ENCODE data around the gene ADAMTSL3.

ADAMTSL3 gene

DNA sequence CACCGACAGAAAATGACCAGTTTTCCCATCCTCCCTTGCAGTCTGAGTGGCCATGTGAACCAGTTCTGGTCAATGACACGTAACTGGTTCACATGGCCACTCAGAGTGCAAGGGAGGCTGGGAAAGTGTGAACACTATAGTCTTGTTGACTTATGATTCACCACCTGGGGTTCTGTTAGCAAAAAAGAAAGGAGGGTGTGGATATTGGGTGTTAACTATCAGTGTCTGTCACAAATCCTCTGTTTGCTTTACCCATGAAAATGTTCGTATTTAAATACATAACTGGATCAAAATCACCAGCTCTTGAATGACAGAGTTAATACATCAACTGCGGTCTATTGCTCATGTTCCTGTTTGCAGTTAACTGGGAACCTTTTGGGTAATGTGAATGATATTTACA is 92.3 kb downstream of the ADAMTSL3 start:
- TF ChIP-seq, protein P1, sequence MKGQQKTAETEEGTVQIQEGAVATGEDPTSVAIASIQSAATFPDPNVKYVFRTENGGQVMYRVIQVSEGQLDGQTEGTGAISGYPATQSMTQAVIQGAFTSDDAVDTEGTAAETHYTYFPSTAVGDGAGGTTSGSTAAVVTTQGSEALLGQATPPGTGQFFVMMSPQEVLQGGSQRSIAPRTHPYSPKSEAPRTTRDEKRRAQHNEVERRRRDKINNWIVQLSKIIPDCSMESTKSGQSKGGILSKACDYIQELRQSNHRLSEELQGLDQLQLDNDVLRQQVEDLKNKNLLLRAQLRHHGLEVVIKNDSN (IDR thresholded peaks at IDR 0.05): no peak
- no peak for TF ChIP-seq ZBTB7A (IDR thresholded peaks at IDR 0.05; ENCODE audit: low read depth)

DNA sequence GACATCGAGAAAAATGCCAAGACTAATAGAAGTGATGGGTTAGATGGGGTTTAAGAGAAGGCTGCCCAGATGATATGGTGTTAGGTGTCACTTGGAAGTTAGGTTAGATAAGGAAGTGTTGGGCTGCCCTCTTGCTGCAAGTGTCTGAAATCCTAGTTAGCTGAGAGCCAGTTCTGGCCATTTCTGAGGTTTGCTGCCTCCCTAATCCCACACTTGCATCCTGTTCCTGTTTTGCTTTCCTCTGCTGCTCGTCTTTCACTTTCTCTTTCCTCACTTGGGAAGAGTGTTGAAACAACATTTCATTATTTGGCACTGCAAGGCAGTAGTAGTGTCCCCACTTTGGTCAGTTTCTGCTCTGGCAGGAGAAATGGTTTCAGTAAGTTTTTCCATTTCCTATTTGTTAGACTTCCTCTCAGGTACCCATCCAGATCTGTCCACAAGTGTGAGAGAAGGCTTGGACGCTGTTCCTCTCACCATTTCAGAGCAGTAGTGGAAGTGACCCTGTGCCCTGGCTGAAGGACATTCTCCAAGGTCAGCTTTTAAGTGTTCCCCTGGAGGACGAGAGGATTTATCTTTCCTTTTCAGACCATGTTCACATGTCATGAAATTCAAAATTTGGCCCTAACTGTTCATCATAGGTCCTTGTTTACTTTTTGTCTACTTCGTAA is 93.3 kb downstream of the ADAMTSL3 start:
- TF ChIP-seq NFIC (IDR thresholded peaks at IDR 0.05) (no peak), EGR1 (IDR thresholded peaks at IDR 0.05) (no peak), CEBPB (IDR thresholded peaks at IDR 0.05) (no peak), RAD21 (IDR thresholded peaks at IDR 0.05; ENCODE audit: low read depth) (peak; percentile 56; the same call in 1 of the 2 replicates), TCF12 (IDR thresholded peaks at IDR 0.05; ENCODE audit: low read depth) (no peak)
- TF ChIP-seq, protein P2, sequence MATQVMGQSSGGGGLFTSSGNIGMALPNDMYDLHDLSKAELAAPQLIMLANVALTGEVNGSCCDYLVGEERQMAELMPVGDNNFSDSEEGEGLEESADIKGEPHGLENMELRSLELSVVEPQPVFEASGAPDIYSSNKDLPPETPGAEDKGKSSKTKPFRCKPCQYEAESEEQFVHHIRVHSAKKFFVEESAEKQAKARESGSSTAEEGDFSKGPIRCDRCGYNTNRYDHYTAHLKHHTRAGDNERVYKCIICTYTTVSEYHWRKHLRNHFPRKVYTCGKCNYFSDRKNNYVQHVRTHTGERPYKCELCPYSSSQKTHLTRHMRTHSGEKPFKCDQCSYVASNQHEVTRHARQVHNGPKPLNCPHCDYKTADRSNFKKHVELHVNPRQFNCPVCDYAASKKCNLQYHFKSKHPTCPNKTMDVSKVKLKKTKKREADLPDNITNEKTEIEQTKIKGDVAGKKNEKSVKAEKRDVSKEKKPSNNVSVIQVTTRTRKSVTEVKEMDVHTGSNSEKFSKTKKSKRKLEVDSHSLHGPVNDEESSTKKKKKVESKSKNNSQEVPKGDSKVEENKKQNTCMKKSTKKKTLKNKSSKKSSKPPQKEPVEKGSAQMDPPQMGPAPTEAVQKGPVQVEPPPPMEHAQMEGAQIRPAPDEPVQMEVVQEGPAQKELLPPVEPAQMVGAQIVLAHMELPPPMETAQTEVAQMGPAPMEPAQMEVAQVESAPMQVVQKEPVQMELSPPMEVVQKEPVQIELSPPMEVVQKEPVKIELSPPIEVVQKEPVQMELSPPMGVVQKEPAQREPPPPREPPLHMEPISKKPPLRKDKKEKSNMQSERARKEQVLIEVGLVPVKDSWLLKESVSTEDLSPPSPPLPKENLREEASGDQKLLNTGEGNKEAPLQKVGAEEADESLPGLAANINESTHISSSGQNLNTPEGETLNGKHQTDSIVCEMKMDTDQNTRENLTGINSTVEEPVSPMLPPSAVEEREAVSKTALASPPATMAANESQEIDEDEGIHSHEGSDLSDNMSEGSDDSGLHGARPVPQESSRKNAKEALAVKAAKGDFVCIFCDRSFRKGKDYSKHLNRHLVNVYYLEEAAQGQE (IDR thresholded peaks at IDR 0.05; ENCODE audit: low read depth): no peak
- TF ChIP-seq, protein P1 (IDR thresholded peaks at IDR 0.05): no peak

DNA sequence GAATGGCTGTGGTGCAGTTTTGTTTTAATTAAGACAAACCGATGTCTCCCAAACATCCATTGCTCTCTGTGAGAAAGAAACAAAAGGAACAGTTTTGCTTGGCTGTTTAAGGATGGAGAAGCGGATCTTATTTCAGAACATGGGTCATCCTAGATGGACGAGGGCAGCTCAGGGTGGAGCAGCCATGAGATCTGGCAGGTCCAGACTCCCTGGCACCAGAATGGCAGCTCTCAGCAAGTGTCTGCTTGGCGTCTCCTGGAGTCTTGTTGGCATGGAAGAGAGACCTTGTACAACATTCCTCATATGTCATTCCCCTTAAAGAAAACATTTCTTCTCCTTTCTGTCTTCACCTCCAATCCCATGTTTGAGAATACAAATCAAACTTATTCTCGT is 93.8 kb downstream of the ADAMTSL3 start:
- TF ChIP-seq ZBTB7A (IDR thresholded peaks at IDR 0.05; ENCODE audit: low read depth) (no peak), YY1 (IDR thresholded peaks at IDR 0.05; ENCODE audit: low read depth) (no peak), CREB1 (IDR thresholded peaks at IDR 0.05; ENCODE audit: low read depth) (no peak), NFIC (IDR thresholded peaks at IDR 0.05) (no peak)

DNA sequence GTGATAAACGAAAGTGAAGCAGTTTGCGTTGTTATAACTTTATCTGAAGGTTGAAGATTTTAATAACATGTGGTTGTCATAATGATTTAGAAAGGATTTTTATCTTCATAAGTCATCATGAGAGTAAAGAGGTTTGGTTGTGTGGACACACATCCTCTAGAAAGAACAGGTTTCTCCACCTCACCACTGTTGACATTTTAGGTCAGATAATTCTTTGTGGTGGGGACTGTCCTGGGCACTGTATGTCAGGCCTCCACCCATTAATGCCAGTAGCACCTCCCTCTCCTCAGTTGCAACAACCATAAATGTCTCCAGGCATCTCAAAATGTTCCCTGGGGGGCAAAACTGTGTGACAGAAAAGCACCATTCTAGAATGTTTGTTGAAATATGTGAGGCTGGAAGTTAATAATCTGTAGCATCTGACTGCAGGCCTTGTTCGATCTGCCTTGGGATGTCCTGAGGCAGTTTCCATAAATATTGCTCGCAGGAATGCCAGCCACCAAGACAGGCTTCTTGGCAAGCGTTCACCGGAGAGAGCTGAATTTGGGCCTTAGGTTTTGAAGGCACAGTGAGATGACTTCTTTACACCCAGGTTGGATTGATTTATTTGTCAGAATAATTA is 100.1 kb downstream of the ADAMTSL3 start:
- TF ChIP-seq TEAD4 (IDR thresholded peaks at IDR 0.05) (no peak), CEBPB (IDR thresholded peaks at IDR 0.05) (no peak), NFIC (IDR thresholded peaks at IDR 0.05) (no peak), TCF12 (IDR thresholded peaks at IDR 0.05; ENCODE audit: low read depth) (no peak), EP300 (IDR thresholded peaks at IDR 0.05; ENCODE audit: borderline replicate concordance) (no peak), FOXM1 (IDR thresholded peaks at IDR 0.05; ENCODE audit: borderline replicate concordance, low read depth) (no peak), ZBTB7A (IDR thresholded peaks at IDR 0.05; ENCODE audit: low read depth) (no peak), RAD21 (IDR thresholded peaks at IDR 0.05; ENCODE audit: low read depth) (no peak), EGR1 (IDR thresholded peaks at IDR 0.05) (no peak), TAF1 (IDR thresholded peaks at IDR 0.05; ENCODE audit: low read depth) (no peak), CREB1 (IDR thresholded peaks at IDR 0.05; ENCODE audit: low read depth) (no peak)
- TF ChIP-seq, protein P1 (IDR thresholded peaks at IDR 0.05): no peak
- TF ChIP-seq, protein P3, sequence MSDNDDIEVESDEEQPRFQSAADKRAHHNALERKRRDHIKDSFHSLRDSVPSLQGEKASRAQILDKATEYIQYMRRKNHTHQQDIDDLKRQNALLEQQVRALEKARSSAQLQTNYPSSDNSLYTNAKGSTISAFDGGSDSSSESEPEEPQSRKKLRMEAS (IDR thresholded peaks at IDR 0.05): no peak

DNA sequence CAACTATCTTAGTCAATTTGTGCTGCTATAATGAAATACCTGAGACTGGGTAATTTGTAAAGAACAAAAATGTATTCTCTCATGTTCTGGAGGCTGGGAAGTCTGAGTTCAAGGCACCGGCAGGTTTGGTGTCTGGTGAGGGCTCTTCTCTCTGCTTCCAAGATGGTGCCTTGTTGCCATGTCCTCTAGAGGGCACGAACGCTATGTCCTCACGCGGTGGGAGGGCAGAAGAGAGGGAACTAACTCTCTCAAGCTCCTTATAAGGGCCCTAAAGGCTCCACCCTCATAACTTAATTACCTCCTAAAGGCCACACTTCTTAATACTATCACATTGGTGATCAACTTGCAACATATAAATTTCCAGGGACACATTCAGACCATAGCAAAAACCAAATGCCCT is 108.4 kb downstream of the ADAMTSL3 start:
- TF ChIP-seq NFIC (IDR thresholded peaks at IDR 0.05) (no peak), TAF1 (IDR thresholded peaks at IDR 0.05; ENCODE audit: low read depth) (no peak), CREB1 (IDR thresholded peaks at IDR 0.05; ENCODE audit: low read depth) (no peak), FOXM1 (IDR thresholded peaks at IDR 0.05; ENCODE audit: borderline replicate concordance, low read depth) (no peak), YY1 (IDR thresholded peaks at IDR 0.05; ENCODE audit: low read depth) (no peak), EP300 (IDR thresholded peaks at IDR 0.05; ENCODE audit: borderline replicate concordance) (no peak), TEAD4 (IDR thresholded peaks at IDR 0.05) (no peak), EGR1 (IDR thresholded peaks at IDR 0.05) (no peak), RAD21 (IDR thresholded peaks at IDR 0.05; ENCODE audit: low read depth) (no peak), CEBPB (IDR thresholded peaks at IDR 0.05) (no peak), ZBTB7A (IDR thresholded peaks at IDR 0.05; ENCODE audit: low read depth) (no peak), TCF12 (IDR thresholded peaks at IDR 0.05; ENCODE audit: low read depth) (no peak)
- TF ChIP-seq, protein P2 (IDR thresholded peaks at IDR 0.05; ENCODE audit: low read depth): no peak
- TF ChIP-seq, protein P1 (IDR thresholded peaks at IDR 0.05): no peak
- TF ChIP-seq, protein P3 (IDR thresholded peaks at IDR 0.05): no peak
